Fibroblast of lung (primary cell): ENCODE data around the gene ZPLD1. TPM values are rescaled to one million over a fixed set of nuclear protein-coding genes. Genes with fewer than 3 reads are reported as not detected.

Source experiments
- DNase-seq, 2 donors: peaks; one replicate each; pipeline versions ENCODE4 v3.0.0 to v3.0.0-alpha.2; 2010; ENCODE audit warnings: low read depth in 2 of 2
- H2AFZ ChIP-seq: 2 replicates; pipeline ENCODE4 v1.5.1; 2012; ENCODE audit warnings: low read length, control low read depth, inconsistent platforms
- H3K27ac ChIP-seq: 2 replicates; pipeline ENCODE4 v1.5.1; 2011; ENCODE audit warnings: low read length, control low read depth; ENCODE audit not compliant: insufficient read depth
- H3K27me3 ChIP-seq: 2 replicates; pipeline ENCODE4 v1.5.1; 2011; ENCODE audit warnings: mild to moderate bottlenecking, low read length; ENCODE audit not compliant: control insufficient read depth, insufficient read depth
- H3K36me3 ChIP-seq: 2 replicates; pipeline ENCODE4 v1.5.1; 2011; ENCODE audit warnings: low read length; ENCODE audit not compliant: control insufficient read depth, insufficient read depth
- H3K4me1 ChIP-seq: 2 replicates; pipeline ENCODE4 v1.5.1; 2011; ENCODE audit warnings: low read length; ENCODE audit not compliant: control insufficient read depth, insufficient read depth; ENCODE audit errors: extremely low read depth
- H3K4me2 ChIP-seq: 2 replicates; pipeline ENCODE4 v1.5.1; 2011; ENCODE audit warnings: low read length, control low read depth; ENCODE audit not compliant: insufficient read depth; ENCODE audit errors: extremely low read depth
- H3K4me3 ChIP-seq, 4 experiments: fragments of 200-600 bp in 1 of 4; sonication (generic) in 1 of 4; replicated peaks in 1 of 4; 2 replicates each; pipeline ENCODE4 v1.5.1; 2011 to 2016; ENCODE audit warnings: low read length in 4 of 4, low read depth in 3 of 4, mild to moderate bottlenecking in 3 of 4, control low read depth in 2 of 4, inconsistent platforms in 1 of 4, mixed read lengths in 1 of 4; ENCODE audit not compliant: insufficient read depth in 1 of 4; ENCODE audit errors: control extremely low read depth in 1 of 4
- H3K79me2 ChIP-seq: 2 replicates; pipeline ENCODE4 v1.5.1; 2012; ENCODE audit warnings: mild to moderate bottlenecking, low read length, inconsistent platforms; ENCODE audit not compliant: control insufficient read depth, insufficient read depth
- H3K9ac ChIP-seq: 2 replicates; pipeline ENCODE4 v1.5.1; 2011; ENCODE audit warnings: mild to moderate bottlenecking, low read length, control low read depth; ENCODE audit not compliant: insufficient read depth
- H3K9me3 ChIP-seq: 2 replicates; pipeline ENCODE4 v1.5.1; 2012; ENCODE audit warnings: low read depth, low read length; ENCODE audit not compliant: control insufficient read depth, insufficient read depth
- H4K20me1 ChIP-seq: 2 replicates; pipeline ENCODE4 v1.5.1; 2011; ENCODE audit warnings: low read length; ENCODE audit not compliant: control insufficient read depth, insufficient read depth; ENCODE audit errors: extremely low read depth
- CTCF ChIP-seq, 2 donors: IDR thresholded peaks in 1 of 2; conservative IDR thresholded peaks in 1 of 2; 1 replicate in 1 of 2; 2 replicates in 1 of 2; pipeline ENCODE4 v1.5.1; 2011 to 2012; ENCODE audit warnings: low read length in 2 of 2, control low read depth in 1 of 2, inconsistent platforms in 1 of 2, low read depth in 1 of 2, mild to moderate bottlenecking in 1 of 2
- EZH2 ChIP-seq: IDR thresholded peaks from 2 replicates; pipeline ENCODE4 v1.5.1; 2012; ENCODE audit warnings: low read length, control low read depth, mild to moderate bottlenecking; ENCODE audit errors: missing control alignments
- polyA plus RNA-seq, 2 donors: library from polyadenylated mRNA; depleted of rRNA in 1 of 2; stranded (reverse) in 1 of 2; unstranded in 1 of 2; fragments of >200 nt; gene quantifications; 2 replicates each; pipeline ENCODE4 v1.2.1, GENCODE V29; 2011 to 2012; ENCODE audit warnings: missing spikeins in 1 of 2
- total RNA-seq: library from RNA; depleted of rRNA; stranded (reverse); fragments of >200 nt; gene quantifications from 2 replicates; pipeline ENCODE4 v1.2.1, GENCODE V29; 2014

Gene ZPLD1
- total and polyA plus RNA-seq, 2 donors (not counting 1 experiment from before 2014, with no cell fraction given), result 0.02 to 0.17 TPM

DNA sequence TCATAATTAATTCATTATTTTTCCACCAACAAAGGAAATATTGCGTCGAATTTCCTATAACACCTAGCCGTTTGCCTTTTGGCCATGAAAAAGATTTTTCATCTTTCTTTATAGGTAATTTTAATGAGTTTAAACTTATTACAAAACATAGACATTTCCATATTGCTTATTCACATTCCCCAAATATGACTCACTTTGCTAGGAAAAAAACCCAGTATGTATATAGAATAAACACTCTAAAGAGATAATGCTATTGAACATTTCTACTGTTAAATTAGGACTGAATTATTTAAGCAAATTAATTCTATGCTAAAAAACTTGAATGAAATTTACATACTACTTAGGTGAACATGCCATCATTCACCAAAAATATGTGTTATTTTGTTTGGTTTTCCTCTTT lies 16.2 kb downstream of the ZPLD1 start:
- no peaks in the 10 kb centered on the region for H4K20me1 ChIP-seq
- no peak overlapping the region for H3K9ac ChIP-seq
- no peak overlapping the region for H2AFZ ChIP-seq
- H3K27ac ChIP-seq, result no peak overlapping the region
- no peaks in the 10 kb centered on the region for H3K36me3 ChIP-seq
- TF ChIP-seq EZH2 (no peak), CTCF (conservative IDR thresholded peaks at IDR 0.05 in 1 of 2, IDR thresholded peaks at IDR 0.05 in 1 of 2; ENCODE audit: low read depth in 1 of 2, low read length in 2 of 2) (no peak)
- H3K4me2 ChIP-seq, result no peak overlapping the region
- H3K4me1 ChIP-seq, result no peaks in the 10 kb centered on the region
- H3K9me3 ChIP-seq, result no peaks in the 10 kb centered on the region
- no peaks in the 10 kb centered on the region for H3K79me2 ChIP-seq
- peak in 1 of 2 donors; percentile 6 for DNase-seq
- no peaks in the 10 kb centered on the region for H3K27me3 ChIP-seq
- no peak overlapping the region for H3K4me3 ChIP-seq

DNA sequence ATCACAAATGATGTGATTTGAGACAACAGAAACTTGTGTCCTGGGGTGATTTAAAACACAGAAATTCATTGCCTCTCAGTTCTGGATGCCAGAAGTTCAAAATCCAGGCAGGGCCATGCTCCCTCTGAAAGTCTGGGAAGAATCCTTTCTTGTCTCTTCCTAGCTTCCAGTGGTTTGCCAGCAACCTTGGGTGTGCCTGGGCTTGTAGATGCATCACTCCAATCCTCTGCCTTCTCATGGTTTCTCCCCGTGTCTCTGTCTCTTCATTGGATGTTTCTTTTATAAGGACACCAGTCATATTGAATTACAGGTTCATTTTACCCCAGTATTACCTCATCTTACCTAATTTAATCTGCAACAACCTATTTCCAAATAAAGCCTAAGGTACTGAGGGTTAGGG lies 16.7 kb downstream of the ZPLD1 start:
- H3K79me2 ChIP-seq, result no peaks in the 10 kb centered on the region
- no peaks in the 10 kb centered on the region for H3K9me3 ChIP-seq
- H3K4me2 ChIP-seq, result no peak overlapping the region
- no peaks in the 10 kb centered on the region for H3K27me3 ChIP-seq
- H3K27ac ChIP-seq, result no peak overlapping the region
- no peak for DNase-seq
- TF ChIP-seq CTCF (conservative IDR thresholded peaks at IDR 0.05 in 1 of 2, IDR thresholded peaks at IDR 0.05 in 1 of 2; ENCODE audit: low read depth in 1 of 2, low read length in 2 of 2) (no peak), EZH2 (no peak)
- H3K9ac ChIP-seq, result no peak overlapping the region
- H4K20me1 ChIP-seq, result no peaks in the 10 kb centered on the region
- no peak overlapping the region for H2AFZ ChIP-seq
- no peak overlapping the region for H3K4me3 ChIP-seq
- no peaks in the 10 kb centered on the region for H3K36me3 ChIP-seq
- no peaks in the 10 kb centered on the region for H3K4me1 ChIP-seq

DNA sequence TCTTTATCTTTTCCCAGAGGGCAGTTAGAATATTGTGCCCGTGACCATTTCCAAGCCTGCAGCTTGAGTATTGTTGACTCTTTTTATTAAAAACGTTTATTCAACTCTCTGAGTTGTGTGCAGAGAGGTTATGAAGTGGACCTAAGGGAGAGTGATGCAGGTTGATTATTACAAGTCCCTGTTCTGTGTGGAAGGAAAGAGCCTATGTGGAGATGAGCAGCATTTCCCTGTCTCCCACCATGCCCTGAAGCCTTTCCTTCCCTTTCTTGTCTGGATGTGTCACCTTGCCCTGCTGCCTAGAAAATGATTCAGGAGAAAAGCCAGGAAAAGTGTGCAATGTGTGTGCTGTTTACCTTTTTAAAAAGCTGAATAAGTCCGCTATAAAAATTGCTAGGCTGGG lies 19.4 kb downstream of the ZPLD1 start:
- Histone ChIP-seq H3K36me3 (no peaks in the 10 kb centered on the region), H3K79me2 (no peaks in the 10 kb centered on the region), H2AFZ (no peak overlapping the region), H3K27me3 (no peaks in the 10 kb centered on the region), H3K4me2 (no peak overlapping the region), H3K9me3 (no peaks in the 10 kb centered on the region), H3K27ac (no peak overlapping the region), H3K4me3 (no peak overlapping the region), H4K20me1 (no peaks in the 10 kb centered on the region), H3K4me1 (no peaks in the 10 kb centered on the region), H3K9ac (no peak overlapping the region)
- no peak for DNase-seq
- TF ChIP-seq EZH2, result no peak
- no peak for TF ChIP-seq CTCF (conservative IDR thresholded peaks at IDR 0.05 in 1 of 2, IDR thresholded peaks at IDR 0.05 in 1 of 2; ENCODE audit: low read depth in 1 of 2, low read length in 2 of 2)
